GM12874 (cell line): ENCODE results near the gene SFRP2.

Source experiments
- TF ChIP-seq, protein P1 (sequence below): IDR thresholded peaks from 2 replicates; pipeline ENCODE4 v1.5.1; 2011; ENCODE audit warnings: low read depth, mild to moderate bottlenecking, control low read depth, low read length, moderate library complexity; ENCODE audit not compliant: insufficient read depth

Gene SFRP2

GRCh38 chr4:153809916-153810810 is 21.3 kb upstream of the SFRP2 start:
- TF ChIP-seq, protein P1, sequence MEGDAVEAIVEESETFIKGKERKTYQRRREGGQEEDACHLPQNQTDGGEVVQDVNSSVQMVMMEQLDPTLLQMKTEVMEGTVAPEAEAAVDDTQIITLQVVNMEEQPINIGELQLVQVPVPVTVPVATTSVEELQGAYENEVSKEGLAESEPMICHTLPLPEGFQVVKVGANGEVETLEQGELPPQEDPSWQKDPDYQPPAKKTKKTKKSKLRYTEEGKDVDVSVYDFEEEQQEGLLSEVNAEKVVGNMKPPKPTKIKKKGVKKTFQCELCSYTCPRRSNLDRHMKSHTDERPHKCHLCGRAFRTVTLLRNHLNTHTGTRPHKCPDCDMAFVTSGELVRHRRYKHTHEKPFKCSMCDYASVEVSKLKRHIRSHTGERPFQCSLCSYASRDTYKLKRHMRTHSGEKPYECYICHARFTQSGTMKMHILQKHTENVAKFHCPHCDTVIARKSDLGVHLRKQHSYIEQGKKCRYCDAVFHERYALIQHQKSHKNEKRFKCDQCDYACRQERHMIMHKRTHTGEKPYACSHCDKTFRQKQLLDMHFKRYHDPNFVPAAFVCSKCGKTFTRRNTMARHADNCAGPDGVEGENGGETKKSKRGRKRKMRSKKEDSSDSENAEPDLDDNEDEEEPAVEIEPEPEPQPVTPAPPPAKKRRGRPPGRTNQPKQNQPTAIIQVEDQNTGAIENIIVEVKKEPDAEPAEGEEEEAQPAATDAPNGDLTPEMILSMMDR = no peak

GRCh38 chr4:153809307-153809706 is 20.4 kb upstream of the SFRP2 start:
- TF ChIP-seq, protein P1 = no peak

DNA sequence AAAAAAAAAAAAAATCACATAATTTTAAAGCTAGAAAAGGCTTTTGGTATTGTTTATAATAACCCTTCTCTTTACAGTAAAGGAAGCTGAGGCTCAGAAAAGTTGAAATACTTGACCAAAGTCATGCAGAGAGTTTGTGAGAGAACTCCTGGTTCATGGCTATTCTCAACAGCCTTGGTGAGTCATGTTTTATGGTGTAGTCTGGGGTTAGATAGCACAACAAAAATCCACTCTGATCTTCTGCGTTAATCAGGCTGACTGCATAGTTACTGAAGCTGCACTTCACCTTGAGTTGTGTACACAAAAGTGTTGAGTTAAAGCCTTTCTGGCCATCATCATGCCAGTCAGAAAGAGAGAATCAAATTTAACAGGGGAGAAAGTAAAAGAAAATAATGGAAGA is 19.3 kb upstream of the SFRP2 start:
- TF ChIP-seq, protein P1 = no peak

DNA sequence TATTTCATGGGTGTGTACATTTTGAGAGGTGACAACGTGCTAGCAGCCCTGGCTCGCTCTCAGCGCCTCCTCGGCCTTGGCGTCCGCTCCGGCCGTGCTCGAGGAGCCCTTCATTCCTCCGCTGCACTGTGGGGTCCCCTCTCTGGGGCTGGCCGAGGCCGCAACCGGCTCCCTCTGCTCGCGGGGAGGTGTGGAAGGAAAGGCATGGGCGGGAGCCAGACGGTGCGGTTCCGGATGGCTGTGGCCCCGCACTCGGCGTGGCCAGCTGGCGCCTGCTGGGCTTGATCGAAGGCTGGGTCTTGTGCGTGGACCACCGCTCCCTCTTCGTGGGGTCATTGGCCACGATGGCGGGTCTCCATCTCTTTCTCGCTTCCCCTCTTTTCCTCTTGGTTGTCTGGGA is 17.2 kb upstream of the SFRP2 start:
- TF ChIP-seq, protein P1 = no peak

DNA sequence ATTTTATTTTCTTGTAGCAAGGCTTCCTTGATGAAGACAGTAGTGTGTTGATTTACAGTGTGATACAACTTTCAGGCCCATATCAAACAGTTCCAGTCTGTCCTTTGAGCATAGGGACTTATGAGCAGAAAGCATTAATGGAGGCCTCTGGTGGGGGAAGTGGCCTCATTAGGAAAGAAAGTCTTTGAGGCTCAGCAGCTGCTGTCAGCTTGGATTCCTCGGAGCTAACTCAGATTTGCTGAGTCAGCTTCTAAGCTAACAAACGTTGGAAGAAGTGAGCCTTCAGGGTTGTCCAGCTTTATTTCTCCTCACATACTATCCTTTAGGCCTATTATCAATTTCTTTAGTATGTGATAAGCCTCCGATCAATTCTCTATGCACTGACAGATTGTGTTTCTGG is 15.8 kb upstream of the SFRP2 start:
- TF ChIP-seq, protein P1 = no peak

- TF ChIP-seq, protein P1 = no peak
Measured at GRCh38 chr4:153799694-153800074, 10.8 kb upstream of the SFRP2 start.

- TF ChIP-seq, protein P1 = no peak
Measured at GRCh38 chr4:153798901-153799693, 10.2 kb upstream of the SFRP2 start.
